ENCODE results near the gene OR13H1. TPM values are rescaled to one million over a fixed set of nuclear protein-coding genes. Genes with fewer than 3 reads are reported as not detected.
"Not testable (repeated sequence)": the region's sequence is repeated elsewhere in the genome, so short reads cannot be mapped to it uniquely, and the experiment has no call there.

The OR13H1 gene
- total RNA-seq = not detected in 2 replicates
- polyA plus RNA-seq = not detected in 2 replicates
- not detected in 2 replicates for polyA plus RNA-seq (2011; cell fraction: cytosol; rRNA removed)
- not detected in 2 replicates for polyA plus RNA-seq (2011; cell fraction: nucleus; rRNA removed)
- polyA plus RNA-seq (2012) = not detected in 2 replicates
- not detected in 2 replicates for polyA minus RNA-seq
- polyA minus RNA-seq (2011; cell fraction: cytosol; rRNA and poly(A)+ RNA removed) = not detected
- polyA minus RNA-seq (2011; cell fraction: nucleus; rRNA and poly(A)+ RNA removed) = not detected in 2 replicates
- Bru-seq, nascent RNA = not detected
- not detected for BruChase-seq, experiment 1, labeled RNA remaining after a 6-hour chase
- BruChase-seq, experiment 2, labeled RNA remaining after a 2-hour chase = not detected
- long read RNA-seq = 0 reads

GRCh38 chrX:131543774-131544173, at the start of gene OR13H1:
Gene OR13H1, plus strand, starts transcription at chrX:131544074. Its CDS starts 0 bp downstream, at chrX:131544074.
- no peaks in the 10 kb centered on the region for H3K4me1 ChIP-seq (ENCODE audit: control insufficient read depth, extremely low read depth, insufficient read depth, low read length)
- TF ChIP-seq JUN (IDR thresholded peaks at IDR 0.05; ENCODE audit: borderline replicate concordance, insufficient read depth, insufficient read length, low read depth) (no peak), POLR2AphosphoS5 (IDR thresholded peaks at IDR 0.05; ENCODE audit: insufficient read depth, low read depth, low read length) (no peak), MYC (IDR thresholded peaks at IDR 0.05; ENCODE audit: low read depth, low read length) (no peak), CTCF (IDR thresholded peaks at IDR 0.05; ENCODE audit: extremely low read depth in 1 of 2, insufficient read depth in 1 of 2, low read depth in 1 of 2, low read length in 2 of 2) (no peak)
- no peaks in the 10 kb centered on the region for H3K79me2 ChIP-seq (ENCODE audit: control insufficient read depth, insufficient read depth, low read length)
- no peaks in the 10 kb centered on the region for H4K20me1 ChIP-seq (replicated peaks; ENCODE audit: control insufficient read depth, extremely low read depth, insufficient read depth, low read length)
- H3K27me3 ChIP-seq (ENCODE audit: control insufficient read depth in 2 of 2, insufficient read depth in 2 of 2, low read length in 2 of 2) = no peaks in the 10 kb centered on the region
- no TSS peak for BruUV-seq (replicated peaks)
- FAIRE-seq (no peak), DNase-seq (ENCODE audit: low read depth, low spot score) (no peak)
- no peaks in the 10 kb centered on the region for H3K36me3 ChIP-seq (ENCODE audit: control insufficient read depth in 2 of 2, extremely low read depth in 1 of 2, insufficient read depth in 2 of 2, low read length in 2 of 2)
- H2AFZ ChIP-seq (ENCODE audit: low read depth, low read length) = no peak within 1 kb of the TSS
- no peak within 1 kb of the TSS for H3K27ac ChIP-seq (ENCODE audit: insufficient read depth, low read depth, low read length)
- dilution Hi-C loops (cut with MboI; ENCODE audit: extremely low pct_ligation_motif_present, low sequenced_read_pairs) (no loop called here), intact Hi-C loops (cut with micrococcal nuclease) (no loop called here)
- no peak within 1 kb of the TSS for H3K4me3 ChIP-seq (replicated peaks in 1 of 3; ENCODE audit: insufficient read depth in 1 of 3, low read depth in 1 of 3, low read length in 3 of 3)
- H3K4me2 ChIP-seq (ENCODE audit: insufficient read depth, low read length) = no peak within 1 kb of the TSS
- H3K9me1 ChIP-seq (replicated peaks; ENCODE audit: control insufficient read depth, extremely low read depth, insufficient read depth, low read length) = no peaks in the 10 kb centered on the region
- no peak within 1 kb of the TSS for H3K9ac ChIP-seq (replicated peaks; ENCODE audit: extremely low read depth, insufficient read depth, low read length)
- ChIA-PET POLR2A (no interaction called here), CTCF (no interaction called here)
- no peaks in the 10 kb centered on the region for H3K9me3 ChIP-seq (replicated peaks; ENCODE audit: control insufficient read depth, insufficient read depth, low read length)

GRCh38 chrX:131501556-131501955, 42.3 kb upstream of the OR13H1 start:
- H3K79me2 ChIP-seq (ENCODE audit: control insufficient read depth, insufficient read depth, low read length); H4K20me1 ChIP-seq (replicated peaks; ENCODE audit: control insufficient read depth, extremely low read depth, insufficient read depth, low read length); intact Hi-C loops (cut with micrococcal nuclease); H3K27ac ChIP-seq (ENCODE audit: insufficient read depth, low read depth, low read length); BruUV-seq (replicated peaks); H3K36me3 ChIP-seq (ENCODE audit: control insufficient read depth in 2 of 2, extremely low read depth in 1 of 2, insufficient read depth in 2 of 2, low read length in 2 of 2); H3K9me1 ChIP-seq (replicated peaks; ENCODE audit: control insufficient read depth, extremely low read depth, insufficient read depth, low read length); H3K4me2 ChIP-seq (ENCODE audit: insufficient read depth, low read length); H3K4me3 ChIP-seq (replicated peaks in 1 of 3; ENCODE audit: insufficient read depth in 1 of 3, low read depth in 1 of 3, low read length in 3 of 3); H3K27me3 ChIP-seq (ENCODE audit: control insufficient read depth in 2 of 2, insufficient read depth in 2 of 2, low read length in 2 of 2); H2AFZ ChIP-seq (ENCODE audit: low read depth, low read length); H3K4me1 ChIP-seq (ENCODE audit: control insufficient read depth, extremely low read depth, insufficient read depth, low read length); CTCF ChIA-PET; dilution Hi-C loops (cut with MboI; ENCODE audit: extremely low pct_ligation_motif_present, low sequenced_read_pairs); H3K9me3 ChIP-seq (replicated peaks; ENCODE audit: control insufficient read depth, insufficient read depth, low read length); H3K9ac ChIP-seq (replicated peaks; ENCODE audit: extremely low read depth, insufficient read depth, low read length); FAIRE-seq; POLR2A ChIA-PET; DNase-seq (ENCODE audit: low read depth, low spot score): not testable (repeated sequence)

Measured in endothelial cell of umbilical vein (primary cell).